Activated naive CD4-positive, alpha-beta T cell treated with anti-CD3 and anti-CD28 coated beads, Interleukin-2, amount 50 U/mL, for 16 hours (primary cell): ENCODE measurements around the gene NKX3-2.

Experiments used
- DNase-seq: peaks from one replicate; pipeline ENCODE4 v3.0.0-alpha.2; 2020

Gene NKX3-2

GRCh38 chr4:13496605-13497004 lies 47.7 kb downstream of the NKX3-2 start:
- no peak for DNase-seq

DNA sequence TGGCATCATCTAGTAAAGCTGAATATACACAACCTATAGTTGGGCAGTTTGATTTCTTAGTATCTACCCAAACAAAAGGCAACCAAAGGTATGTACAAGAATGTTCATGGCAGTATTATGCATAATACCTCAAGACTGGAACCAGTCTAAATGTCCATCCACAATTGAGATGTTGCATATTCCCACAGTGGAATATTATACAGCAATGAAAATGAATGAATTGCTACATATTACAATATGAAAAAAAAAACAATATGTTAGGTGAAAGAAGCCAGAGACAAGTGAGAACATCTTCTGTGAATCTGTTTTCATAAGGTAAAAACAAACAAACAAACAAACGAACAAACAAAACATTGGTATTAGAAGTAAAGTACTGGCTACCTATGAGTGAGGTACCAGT lies 48.6 kb downstream of the NKX3-2 start:
- DNase-seq: no peak

DNA sequence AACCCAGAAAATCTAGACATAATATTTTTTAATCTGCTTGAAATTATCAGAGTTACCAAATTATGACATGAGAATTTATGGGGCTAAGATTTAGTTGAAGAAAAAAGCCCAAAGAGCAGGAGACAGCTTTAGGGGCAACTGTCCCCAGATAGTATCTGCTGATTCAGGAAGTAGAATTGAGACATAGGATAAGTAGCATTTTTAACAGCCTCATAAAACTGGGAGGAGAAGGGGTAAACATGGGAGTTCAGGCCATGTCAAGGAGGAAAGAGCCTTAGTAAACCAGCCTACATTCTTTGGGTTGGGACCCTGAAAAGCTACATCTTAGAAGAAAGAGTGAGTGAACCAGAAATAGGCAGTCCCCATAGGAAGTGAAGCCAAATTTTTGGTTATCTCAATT lies 50.5 kb downstream of the NKX3-2 start:
- DNase-seq: no peak

- no peak for DNase-seq
Observed at GRCh38 chr4:13492747-13493146, 51.6 kb downstream of the NKX3-2 start.
